AG04450 (cell line): ENCODE data around the gene PRKAG1. TPM values are rescaled to one million over a fixed set of nuclear protein-coding genes. Genes with fewer than 3 reads are reported as not detected.

Experiments used
- CTCF ChIA-PET: fragments of 300-600, 350-600 bp; formaldehyde crosslinking; extraction: SDS; loops from one replicate; lab custom pipeline; 2022; ENCODE audit warnings: antibody characterized with exemption, inconsistent platforms; lab: Charles Lee
- POLR2A ChIA-PET: fragments of 350-600 bp; formaldehyde crosslinking; extraction: SDS; loops from one replicate; lab custom pipeline; 2021; ENCODE audit warnings: antibody characterized with exemption, inconsistent platforms; lab: Yijun Ruan, JAX
- DNase-seq: peaks from one replicate; pipeline ENCODE4 v3.0.0-alpha.2; 2011; ENCODE audit warnings: low read depth, low spot score
- H3K27ac ChIP-seq: one replicate; pipeline ENCODE4 v1.5.1; 2012; ENCODE audit warnings: low read depth, low read length, control low read depth
- H3K27me3 ChIP-seq: one replicate; pipeline ENCODE4 v1.6.0; 2012; ENCODE audit warnings: low read length; ENCODE audit not compliant: control insufficient read depth, insufficient read depth
- H3K4me3 ChIP-seq: 2 replicates; pipeline ENCODE4 v1.5.1; 2011; ENCODE audit warnings: mild to moderate bottlenecking, low read depth, low read length, control low read depth
- H3K9me3 ChIP-seq: 2 replicates; pipeline ENCODE4 v1.5.1; 2012; ENCODE audit warnings: low read length; ENCODE audit not compliant: control insufficient read depth, insufficient read depth
- polyA plus RNA-seq: library from polyadenylated mRNA; depleted of rRNA; stranded (reverse); fragments of >200 nt; gene quantifications from 2 replicates; pipeline ENCODE4 v1.2.3, GENCODE V29; 2011
- TF ChIP-seq, protein P1 (sequence below): IDR thresholded peaks from 2 replicates; pipeline ENCODE4 v1.5.1; 2011; ENCODE audit warnings: low read depth, low read length, control low read depth, inconsistent platforms

PRKAG1 gene
- polyA plus RNA-seq, 1 experiment, result 130 TPM

DNA sequence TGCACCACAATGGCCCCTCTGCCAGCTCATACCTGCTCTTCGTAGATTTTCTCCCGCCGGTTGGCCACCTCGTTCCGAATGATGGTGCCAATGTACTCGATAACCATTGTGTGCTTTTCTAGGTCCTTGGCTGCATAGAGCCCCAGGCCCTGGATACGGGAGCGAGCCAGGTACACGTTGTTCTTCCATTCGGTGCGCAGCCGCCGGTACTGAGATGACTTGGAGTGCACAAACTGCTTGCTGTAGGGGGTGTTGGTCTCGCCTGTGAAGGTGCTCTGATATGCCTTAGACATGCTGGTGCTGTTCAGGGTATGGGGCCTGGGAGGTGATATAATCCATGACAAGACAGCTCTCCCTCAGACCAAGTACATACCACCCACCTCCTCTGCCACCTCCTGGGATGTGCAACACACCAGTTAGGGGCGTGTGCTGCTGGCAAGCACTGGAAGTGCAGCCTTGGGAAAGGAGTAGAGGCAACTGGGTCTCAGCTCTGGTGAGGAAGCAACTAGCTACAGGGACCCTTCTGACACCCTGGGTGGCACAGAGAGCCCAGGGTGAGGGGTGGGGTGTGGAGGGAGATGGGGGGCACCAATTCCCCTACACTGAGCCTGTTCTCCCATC, 4.1 kb upstream of the PRKAG1 start:
- Histone ChIP-seq H3K9me3 (no peaks in the 10 kb centered on the region; the same call in 1 of the 2 replicates), H3K4me3 (no peak overlapping the region), H3K27me3 (no peaks in the 10 kb centered on the region), H3K27ac (no peak overlapping the region)
- TF ChIP-seq, protein P1, sequence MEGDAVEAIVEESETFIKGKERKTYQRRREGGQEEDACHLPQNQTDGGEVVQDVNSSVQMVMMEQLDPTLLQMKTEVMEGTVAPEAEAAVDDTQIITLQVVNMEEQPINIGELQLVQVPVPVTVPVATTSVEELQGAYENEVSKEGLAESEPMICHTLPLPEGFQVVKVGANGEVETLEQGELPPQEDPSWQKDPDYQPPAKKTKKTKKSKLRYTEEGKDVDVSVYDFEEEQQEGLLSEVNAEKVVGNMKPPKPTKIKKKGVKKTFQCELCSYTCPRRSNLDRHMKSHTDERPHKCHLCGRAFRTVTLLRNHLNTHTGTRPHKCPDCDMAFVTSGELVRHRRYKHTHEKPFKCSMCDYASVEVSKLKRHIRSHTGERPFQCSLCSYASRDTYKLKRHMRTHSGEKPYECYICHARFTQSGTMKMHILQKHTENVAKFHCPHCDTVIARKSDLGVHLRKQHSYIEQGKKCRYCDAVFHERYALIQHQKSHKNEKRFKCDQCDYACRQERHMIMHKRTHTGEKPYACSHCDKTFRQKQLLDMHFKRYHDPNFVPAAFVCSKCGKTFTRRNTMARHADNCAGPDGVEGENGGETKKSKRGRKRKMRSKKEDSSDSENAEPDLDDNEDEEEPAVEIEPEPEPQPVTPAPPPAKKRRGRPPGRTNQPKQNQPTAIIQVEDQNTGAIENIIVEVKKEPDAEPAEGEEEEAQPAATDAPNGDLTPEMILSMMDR, result no peak
- ChIA-PET POLR2A (no interaction called here), CTCF (interaction anchor here (0.5 kb wide), 1 partner anchor 61 kb away, joined by 3 read pairs; no protein-coding TSS in a partner anchor)
- no peak for DNase-seq

DNA sequence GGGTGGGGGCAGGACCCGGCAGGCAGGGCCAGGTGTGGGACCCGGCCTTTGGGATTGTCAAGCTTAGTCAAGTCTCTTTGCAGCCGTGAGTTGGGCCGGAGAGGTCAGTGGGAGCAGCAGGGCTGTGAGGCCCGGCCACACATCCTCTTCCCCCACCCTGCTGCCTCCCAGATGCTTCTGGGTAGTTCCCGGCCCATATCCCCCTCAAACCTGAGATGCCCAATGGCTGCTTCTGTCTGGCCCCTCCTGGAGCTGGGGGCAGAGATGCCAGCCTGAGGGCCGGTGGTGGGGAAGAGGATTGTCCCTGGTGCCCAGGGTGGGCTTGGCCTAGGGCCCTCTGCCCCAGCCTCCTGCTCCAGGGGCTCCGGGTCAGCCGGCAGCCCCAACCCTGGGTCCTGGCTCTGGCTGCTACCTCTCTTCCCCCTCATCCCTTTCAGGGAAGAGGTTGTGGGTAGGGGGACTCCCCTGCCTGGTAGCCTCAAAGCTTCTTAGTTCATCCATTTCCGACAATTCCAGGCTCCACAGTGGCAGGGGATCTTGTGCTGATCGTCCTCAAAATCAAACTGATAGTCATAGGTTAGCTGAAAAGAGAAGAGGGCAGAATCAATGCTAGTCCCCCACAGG, 2.8 kb upstream of the PRKAG1 start:
- no peak for DNase-seq
- H3K27me3 ChIP-seq, result no peaks in the 10 kb centered on the region
- H3K9me3 ChIP-seq, result no peaks in the 10 kb centered on the region; the same call in 1 of the 2 replicates
- H3K4me3 ChIP-seq, result no peak overlapping the region
- no peak overlapping the region for H3K27ac ChIP-seq
- TF ChIP-seq, protein P1, result no peak
- POLR2A ChIA-PET, result no interaction called here
- CTCF ChIA-PET, result interaction anchor here (2.5 kb wide), 1 partner anchor 22 kb away, joined by 8 read pairs; no protein-coding TSS in a partner anchor

DNA sequence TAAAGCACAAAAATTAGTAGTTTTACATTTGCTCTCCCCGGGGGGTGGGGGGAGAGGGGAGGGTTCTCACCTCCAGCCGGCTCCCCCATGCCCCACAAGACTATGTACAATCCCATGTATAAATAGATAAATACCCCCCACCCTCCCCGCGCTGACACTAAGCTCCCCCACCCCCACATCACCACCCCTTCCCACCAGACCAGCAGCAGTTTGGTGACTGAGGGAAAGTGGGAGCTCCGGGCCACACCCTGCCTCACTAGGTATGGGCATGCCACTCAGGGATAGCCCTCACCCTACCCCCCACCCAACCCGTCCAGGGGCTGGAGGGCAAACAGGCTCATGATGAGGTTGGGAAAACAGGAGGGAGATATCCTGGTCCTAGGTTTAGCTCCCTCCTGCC, 1.9 kb upstream of the PRKAG1 start:
- no peak overlapping the region for H3K4me3 ChIP-seq
- POLR2A ChIA-PET, result no interaction called here
- H3K27ac ChIP-seq, result no peak overlapping the region
- H3K27me3 ChIP-seq, result no peaks in the 10 kb centered on the region
- DNase-seq, result no peak
- TF ChIP-seq, protein P1, result no peak
- CTCF ChIA-PET, result interaction anchor here (0.7 to 2.5 kb wide), 6 partner anchors 9 to 228 kb away, joined by 3 to 9 read pairs (median 8); no protein-coding TSS in a partner anchor
- no peaks in the 10 kb centered on the region; the same call in 1 of the 2 replicates for H3K9me3 ChIP-seq

DNA sequence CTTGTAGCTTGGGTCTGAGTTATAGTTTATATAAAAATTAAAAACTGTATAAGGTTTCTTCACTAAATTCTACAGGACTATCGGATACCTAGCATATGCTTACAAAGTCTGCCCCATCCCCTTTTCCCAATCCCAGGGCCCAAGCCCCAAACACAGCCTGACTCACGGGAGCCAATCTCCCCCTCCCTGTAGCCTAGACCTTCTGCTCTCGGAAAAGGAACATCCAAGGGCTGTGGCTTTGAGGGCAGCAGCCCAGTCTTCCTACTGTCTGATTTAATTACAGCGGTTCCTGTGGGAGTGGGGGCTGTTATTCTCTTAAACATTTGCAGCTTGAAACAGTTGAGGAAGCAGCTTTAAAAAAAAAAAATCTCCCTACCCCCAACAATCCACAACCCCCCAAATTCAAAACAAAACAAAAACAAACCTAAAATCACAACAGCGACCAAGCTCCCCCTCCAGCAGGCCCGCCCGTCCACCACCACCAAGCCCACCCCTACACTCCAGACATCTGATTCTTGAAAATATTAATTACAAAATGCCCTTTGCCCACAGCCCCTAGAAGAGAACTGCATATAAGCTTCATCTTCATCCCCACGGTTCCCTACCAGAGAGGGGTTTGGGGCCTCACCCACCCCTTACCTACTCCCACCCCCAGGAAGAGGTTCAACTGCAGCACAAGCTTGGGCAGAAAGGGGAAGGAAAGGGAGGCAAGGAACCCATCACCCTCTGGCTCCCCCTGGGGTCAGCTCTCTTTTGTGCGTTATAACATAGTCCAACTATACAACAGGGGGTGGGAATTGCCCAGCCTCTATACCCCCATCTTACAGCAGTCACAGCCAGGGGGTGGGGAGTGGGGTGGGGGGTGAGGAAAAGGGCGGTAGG, 1.1 kb upstream of the PRKAG1 start:
- ChIA-PET POLR2A (interaction anchor here (0.5 to 1.0 kb wide), 5 partner anchors 13 to 201 kb away, joined by 3 to 6 read pairs (median 4); no protein-coding TSS in a partner anchor), CTCF (interaction anchor here (0.7 to 2.5 kb wide), 10 partner anchors 9 to 228 kb away, joined by 3 to 9 read pairs (median 6); no protein-coding TSS in a partner anchor)
- DNase-seq, result no peak
- H3K9me3 ChIP-seq, result no peaks in the 10 kb centered on the region; the same call in 1 of the 2 replicates
- TF ChIP-seq, protein P1, result peak; percentile 49
- H3K27ac ChIP-seq, result peak overlapping the region; percentile 98
- H3K27me3 ChIP-seq, result no peaks in the 10 kb centered on the region
- no peak overlapping the region for H3K4me3 ChIP-seq
